CD4-positive, alpha-beta T cell treated with Interleukin-6 at 100 ng/mL for 8 hours (primary cell): Measurements from ENCODE around the gene NUP85.
"Not testable (repeated sequence)": the region's sequence is repeated elsewhere in the genome, so short reads cannot be mapped to it uniquely, and the experiment has no call there.

Experiments used
- DNase-seq: peaks from one replicate; pipeline ENCODE4 v3.0.0-alpha.2; 2020; ENCODE audit warnings: mixed read lengths, low spot score

NUP85 gene

DNA sequence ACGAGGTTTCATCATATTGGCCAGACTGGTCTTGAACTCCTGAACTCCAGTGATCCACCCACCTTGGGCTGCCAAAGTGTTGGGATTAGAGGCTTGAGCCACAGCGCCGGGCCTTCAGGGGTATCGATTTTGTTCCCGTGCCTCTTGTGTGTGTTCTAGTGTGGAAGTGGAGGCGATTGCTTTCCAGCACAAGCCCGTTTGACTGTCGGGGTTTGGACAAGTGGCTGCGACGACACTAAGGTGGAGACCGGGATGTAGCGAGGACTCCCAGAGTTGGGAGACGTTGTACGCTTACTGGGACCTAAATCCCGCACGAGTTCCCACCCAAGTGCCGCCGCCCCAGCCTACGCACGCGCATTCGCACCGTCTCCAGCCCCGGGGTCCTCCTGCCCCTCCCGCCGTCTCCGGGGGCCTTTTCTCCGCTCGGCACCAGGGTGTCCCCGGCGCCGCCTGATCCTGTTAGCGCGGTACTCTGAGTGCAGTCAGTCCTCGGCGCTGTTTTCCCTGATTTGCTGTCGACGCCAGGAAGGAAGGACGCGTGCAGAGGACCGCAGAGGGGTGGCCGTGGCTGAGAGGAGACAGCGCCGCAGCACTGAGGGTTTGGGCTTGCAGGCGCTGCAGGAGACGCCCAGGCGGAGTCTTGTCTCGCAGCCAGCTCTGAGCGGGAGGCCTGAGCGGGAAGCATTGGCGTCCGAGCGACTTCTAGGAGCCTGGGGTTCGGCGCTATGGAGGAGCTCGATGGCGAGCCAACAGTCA is at the start of gene NUP85:
Gene NUP85 (plus strand): TSS at position 643 of the 756 bp plus-strand sequence. CDS start 83 bp downstream, at position 726.
- DNase-seq = peak; percentile 89

DNA sequence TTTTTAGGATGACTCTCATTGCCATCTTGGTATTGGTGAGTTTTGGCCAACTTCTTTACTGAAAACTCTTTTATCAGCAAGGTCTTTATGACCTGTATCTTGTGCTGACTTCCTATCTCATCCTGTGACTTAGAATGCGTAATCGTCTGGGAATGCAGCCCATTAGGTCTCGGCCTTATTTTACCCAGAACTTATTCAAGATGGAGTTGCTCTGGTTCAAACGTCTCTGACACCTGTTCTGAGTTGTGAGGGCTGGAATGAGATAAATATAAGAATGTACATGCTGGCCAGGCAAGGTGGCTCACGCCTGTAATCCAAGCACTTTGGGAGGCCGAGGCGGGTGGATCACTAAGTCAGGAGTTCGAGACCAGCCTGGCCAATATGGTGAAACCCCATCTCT is 47.0 kb upstream of the NUP85 start:
- not testable (repeated sequence) for DNase-seq

DNA sequence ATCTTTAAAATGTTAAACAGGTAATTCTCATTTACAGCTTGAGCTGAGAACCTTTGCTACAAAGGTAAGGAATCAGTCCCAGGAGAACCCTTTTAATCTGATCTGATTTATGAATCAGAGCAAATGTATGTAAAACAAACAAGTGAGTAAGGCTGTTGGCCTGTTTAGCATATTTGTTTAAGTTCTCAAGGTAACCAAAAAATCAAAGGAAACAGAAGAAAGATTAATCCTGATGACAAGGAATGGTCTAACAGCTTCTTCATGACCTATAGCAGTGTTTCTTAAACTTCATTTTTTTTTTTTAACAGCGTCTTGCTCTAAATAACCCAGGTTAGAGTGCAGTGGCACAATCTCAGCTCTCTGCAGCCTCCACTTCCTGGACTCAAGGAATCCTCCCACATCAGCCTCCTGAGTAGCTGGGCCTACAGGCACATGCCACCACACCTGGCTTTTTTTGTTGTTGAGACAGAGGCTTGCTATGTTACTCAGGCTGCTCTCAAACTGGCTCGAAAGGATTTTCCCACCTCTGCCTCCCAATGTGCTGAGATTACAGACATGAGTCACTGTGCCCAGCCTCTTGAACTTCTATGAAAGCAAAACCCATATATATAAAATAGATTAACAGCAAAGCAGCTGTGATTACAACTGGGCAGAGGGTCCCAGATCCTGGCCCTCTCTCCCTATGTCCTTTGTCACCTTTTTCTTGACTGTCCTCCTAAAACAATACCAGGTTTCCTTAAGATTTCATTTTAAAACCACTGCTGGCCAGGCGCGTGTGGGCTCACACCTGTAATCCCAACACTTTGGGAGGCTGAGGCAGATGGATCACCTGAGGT is 46.1 kb upstream of the NUP85 start:
- no peak for DNase-seq

DNA sequence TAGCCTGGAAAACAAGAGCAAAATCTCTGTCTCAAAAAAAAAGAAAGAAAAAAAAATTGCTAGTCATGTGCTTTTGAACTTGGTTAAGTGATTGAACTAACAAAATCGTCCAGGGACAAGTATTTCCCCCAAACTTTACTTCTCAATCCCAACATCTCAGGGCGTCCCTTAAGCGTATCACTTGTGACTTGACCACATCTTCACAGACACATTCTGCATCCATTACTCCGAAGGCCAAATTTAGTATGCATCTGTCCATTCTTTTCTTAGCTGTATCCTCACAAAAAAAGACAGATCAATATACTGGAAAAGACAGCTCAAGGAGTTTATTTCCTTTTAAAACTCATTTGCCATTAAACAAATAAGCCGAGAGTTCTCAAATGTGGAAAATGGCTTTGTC is 45.3 kb upstream of the NUP85 start:
- no peak for DNase-seq

GRCh38 chr17:75163074-75163473 is 42.4 kb upstream of the NUP85 start:
- no peak for DNase-seq

DNA sequence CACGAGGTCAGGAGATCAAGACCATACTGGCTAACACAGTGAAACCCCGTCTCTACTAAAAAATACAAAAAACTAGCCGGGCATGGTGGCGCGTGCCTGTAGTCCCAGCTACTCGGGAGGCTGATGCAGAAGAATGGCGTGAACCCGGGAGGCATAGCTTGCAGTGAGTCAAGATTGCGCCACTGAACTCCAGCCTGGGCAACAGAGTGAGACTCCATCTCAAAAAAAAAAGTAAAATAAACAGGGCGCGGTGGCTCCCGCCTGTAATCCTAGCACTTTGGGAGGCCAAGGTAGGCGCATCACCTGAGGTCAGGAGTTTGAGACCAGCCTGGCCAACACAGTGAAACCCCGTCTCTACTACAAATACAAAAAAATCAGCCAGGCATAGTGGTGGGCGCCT is 40.9 kb upstream of the NUP85 start:
- DNase-seq = not testable (repeated sequence)

DNA sequence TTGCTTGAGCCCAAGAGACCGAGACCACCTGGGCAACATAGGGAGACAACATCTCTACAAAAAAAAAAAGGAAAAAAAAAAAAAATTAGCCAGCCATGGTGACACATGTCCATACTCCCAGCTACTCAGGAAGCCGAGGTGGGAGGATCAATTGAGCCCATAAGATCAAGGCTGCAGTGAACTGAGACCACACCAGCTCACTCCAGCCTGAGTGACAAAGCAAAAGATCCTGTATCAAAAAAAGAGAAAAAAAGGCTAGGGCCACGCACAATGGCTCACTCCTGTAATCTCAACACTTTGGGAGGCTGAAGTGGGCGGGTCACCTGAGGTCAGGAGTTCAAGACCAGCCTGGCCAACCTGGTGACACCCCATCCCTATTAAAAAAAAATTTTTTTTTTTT is 36.5 kb upstream of the NUP85 start:
- DNase-seq = no peak

DNA sequence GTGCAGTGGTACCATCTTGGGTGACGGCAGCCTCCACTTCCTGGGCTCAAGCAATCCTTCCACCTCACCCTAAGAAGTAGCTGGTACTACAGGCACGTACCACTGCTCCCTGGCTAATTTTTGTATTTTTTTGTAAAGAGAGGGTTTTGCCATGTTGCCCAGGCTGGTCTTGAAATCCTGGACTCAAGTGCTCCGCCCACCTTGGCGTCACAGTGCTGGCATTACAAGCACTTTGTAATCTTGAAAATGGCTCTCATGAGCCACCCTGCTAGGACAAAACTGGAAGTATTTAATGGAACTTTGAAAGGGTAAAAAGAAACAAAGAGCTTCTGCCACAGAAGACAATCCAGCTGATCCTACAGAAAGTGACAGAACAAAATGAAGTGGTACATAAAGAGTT is 32.0 kb upstream of the NUP85 start:
- no peak for DNase-seq

DNA sequence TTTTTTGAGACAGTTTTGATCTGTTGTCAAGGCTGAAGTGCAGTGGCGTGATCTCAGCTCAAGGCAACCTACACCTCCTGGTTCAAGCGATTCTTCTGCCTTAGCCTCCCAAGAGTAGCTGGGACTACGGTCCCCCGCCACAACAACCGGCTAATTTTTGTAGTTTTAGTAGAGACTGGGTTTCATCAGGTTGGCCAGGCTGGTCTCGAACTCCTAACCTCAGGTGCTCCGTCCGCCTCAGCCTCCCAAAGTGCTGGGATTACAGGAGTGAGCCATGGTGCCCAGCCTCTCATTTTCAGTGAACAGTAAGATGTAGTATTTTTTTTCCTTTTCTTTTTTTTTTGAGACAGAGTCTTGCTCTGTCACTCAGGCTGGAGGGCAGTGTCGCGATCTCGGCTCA is 30.5 kb upstream of the NUP85 start:
- DNase-seq = no peak

- DNase-seq = no peak
Measured at GRCh38 chr17:75176625-75177024, 28.9 kb upstream of the NUP85 start.

- no peak for DNase-seq
Measured at GRCh38 chr17:75178453-75178852, 27.0 kb upstream of the NUP85 start.

- no peak for DNase-seq
Measured at GRCh38 chr17:75181110-75181509, 24.4 kb upstream of the NUP85 start.

DNA sequence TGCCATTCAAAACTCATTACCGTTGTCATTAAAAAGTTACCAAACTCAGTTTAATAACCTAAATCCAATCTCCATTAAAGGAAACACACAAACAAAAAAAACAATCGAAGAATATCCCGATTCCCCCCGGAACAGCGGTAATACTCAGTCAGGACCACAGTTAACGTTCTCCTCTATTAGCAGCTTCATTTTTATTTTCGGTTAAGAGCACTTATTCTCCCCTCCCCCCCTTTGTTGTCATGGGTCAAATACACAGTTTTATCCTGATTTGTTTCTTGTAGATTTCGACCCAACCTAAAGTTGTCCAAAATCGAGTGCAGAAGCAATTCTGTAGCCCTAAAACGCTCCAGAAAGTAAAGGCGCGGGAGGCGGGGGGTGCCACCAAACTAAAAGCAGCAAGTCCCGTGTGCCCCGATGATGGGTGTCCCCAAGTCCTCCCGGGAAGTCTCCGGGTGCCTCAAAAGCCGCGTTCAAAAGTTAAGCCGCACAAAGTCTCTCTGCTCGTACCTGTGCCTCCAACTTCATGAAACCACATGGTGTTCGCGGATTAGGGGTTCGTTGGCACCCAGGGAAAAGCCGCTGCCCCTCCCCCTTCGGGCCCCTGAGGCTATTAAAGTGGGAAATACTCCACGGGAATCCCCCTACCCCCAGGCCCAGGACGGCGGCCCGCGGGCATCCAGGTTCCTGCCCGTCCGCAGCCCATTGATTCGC is 23.7 kb upstream of the NUP85 start:
- DNase-seq = peak; percentile 15

DNA sequence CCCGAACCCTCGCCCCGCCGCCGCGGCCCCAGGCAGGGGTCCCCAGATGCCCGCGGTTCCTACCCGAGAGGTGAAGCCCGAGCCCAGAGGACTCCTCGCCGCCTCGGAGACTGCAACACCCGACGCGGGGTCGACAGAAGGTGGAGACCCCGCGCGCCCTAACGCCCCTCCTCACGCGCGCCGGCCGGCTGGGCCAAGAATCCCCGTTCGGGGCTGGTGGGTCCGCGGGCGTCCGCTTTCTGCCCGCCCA is 23.2 kb upstream of the NUP85 start:
- DNase-seq = no peak

GRCh38 chr17:75182569-75183436 is 22.7 kb upstream of the NUP85 start, which contains the start of gene SUMO2:
TSS of gene SUMO2 (minus strand) at chr17:75182959. CDS start at chr17:75182834, 125 bp downstream.
- peak; percentile 93 for DNase-seq

- no peak for DNase-seq
Measured at GRCh38 chr17:75183999-75184884, 21.2 kb upstream of the NUP85 start.

DNA sequence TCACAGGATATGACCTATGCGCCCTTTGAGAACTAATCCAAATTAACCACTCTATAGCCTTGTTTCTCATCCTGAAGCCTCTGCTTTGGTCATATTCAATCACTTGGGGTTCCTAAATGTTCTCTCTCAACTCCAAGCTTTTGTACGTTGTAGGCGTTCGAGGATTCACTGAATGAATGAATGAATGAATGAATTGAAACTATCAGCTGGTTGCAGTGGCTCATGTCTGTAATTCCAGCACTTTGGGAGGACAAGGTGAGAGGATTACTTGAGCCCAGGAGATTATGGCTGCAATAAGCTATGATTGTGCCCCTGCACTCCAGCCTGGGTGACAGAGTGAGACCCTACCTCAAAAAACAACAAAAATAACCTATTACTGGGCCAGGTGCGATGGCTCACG is 16.9 kb upstream of the NUP85 start:
- DNase-seq = no peak

GRCh38 chr17:75191584-75191983 is 13.9 kb upstream of the NUP85 start:
- DNase-seq = no peak

DNA sequence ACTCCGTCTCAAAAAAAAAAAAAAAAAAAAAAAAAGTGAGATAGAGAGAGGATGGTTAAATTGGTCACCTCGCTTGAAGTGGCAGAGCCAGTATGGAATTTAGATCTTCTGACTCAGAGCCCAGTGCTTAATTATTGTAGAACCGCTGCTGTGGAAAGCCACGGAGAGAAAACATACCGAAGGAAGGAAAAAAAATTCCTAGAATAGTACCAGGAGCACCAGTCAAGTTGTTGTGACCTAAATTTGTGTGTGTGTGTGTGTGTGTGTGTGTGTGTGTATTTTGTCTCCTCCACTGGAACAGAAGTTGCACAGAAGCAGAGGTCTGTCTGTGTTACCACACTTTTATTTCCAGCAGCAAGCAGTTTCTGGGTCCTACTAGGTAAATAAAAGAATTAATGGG is 10.6 kb upstream of the NUP85 start:
- no peak for DNase-seq

DNA sequence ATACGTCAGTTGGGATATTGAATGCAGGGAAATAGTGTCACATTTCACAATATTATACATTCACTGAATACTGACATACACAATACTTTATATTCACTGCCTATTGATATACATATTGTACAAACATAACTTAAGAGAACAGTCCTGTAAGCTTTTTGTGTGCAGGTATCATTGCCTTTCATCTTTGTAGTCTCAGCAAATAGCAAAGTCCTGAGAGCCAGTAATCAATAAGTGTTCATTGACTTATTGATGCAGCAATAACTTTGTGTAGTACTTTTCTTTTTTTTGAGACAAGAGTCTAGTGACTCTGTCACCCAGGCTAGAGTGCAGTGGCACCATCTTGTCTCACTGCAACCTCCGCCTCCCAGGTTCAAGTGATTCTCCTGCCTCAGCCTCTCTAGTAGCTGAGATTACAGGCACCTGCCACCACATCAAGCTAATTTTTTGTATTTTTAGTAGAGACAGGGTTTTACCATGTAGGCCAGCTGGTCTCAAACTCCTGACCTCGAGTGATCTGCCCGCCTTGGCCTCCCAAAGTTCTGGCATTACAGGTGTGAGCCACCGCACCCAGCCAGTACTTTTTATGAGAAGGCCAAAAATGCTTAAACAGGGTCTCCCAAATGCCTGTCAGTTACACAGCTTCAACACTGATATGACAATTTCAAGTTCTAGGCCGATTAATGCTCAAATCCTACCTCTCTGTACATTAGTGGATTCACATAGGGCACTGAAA is 5.4 kb upstream of the NUP85 start:
- DNase-seq = no peak
